Lower lobe of right lung (tissue), 2 donors: ENCODE measurements around the gene RERG. TPM values are rescaled to one million over a fixed set of nuclear protein-coding genes. Genes with fewer than 3 reads are reported as not detected.

ENCODE experiments used
- ATAC-seq, 2 donors: fragments of 200-7000 bp; cut with Tn5 transposase; one replicate each; pipeline ENCODE4 v1.9.1; 2020 to 2022; ENCODE audit warnings: mild to moderate bottlenecking in 2 of 2, moderate library complexity in 2 of 2
- DNase-seq: peaks from one replicate; pipeline ENCODE4 v3.0.0-alpha.2; 2020
- H3K27ac ChIP-seq: fragments of 200-600 bp; one replicate; pipeline ENCODE4 v1.8.0; 2022
- H3K27me3 ChIP-seq: fragments of 200-600 bp; one replicate; pipeline ENCODE4 v1.8.0; 2022; ENCODE audit warnings: low read depth
- H3K36me3 ChIP-seq: fragments of 200-600 bp; one replicate; pipeline ENCODE4 v1.8.0; 2022; ENCODE audit warnings: mild to moderate bottlenecking
- H3K4me1 ChIP-seq: fragments of 200-600 bp; one replicate; pipeline ENCODE4 v1.8.0; 2022
- H3K4me3 ChIP-seq: fragments of 200-600 bp; one replicate; pipeline ENCODE4 v1.8.0; 2022; ENCODE audit warnings: mild to moderate bottlenecking
- H3K9me3 ChIP-seq: fragments of 200-600 bp; one replicate; pipeline ENCODE4 v1.8.0; 2022
- intact Hi-C: fragments of 100-400 bp; cut with DNase I; formaldehyde crosslinking; loops from one replicate; pipeline ENCODE4 v1.11.0; 2022
- total RNA-seq: library from RNA; stranded (reverse); fragmentation: NEBNext Ultra II Directional; extraction: Animal tissue kit (Norgen Biotek cat#: 25700); gene quantifications from one replicate; pipeline ENCODE4 v1.2.1, GENCODE V29; 2021
- TF ChIP-seq, protein P1 (sequence below): fragments of 200-600 bp; IDR thresholded peaks from one replicate; pipeline ENCODE4 v1.8.0; 2022; ENCODE audit warnings: antibody characterized with exemption, mild to moderate bottlenecking
- donor health status: DM: no; HTN: yes; CAD: no; lungs with severe emphysema.

Gene RERG
- total RNA-seq, 1 donor from 2014 or later: 9.0 TPM

DNA sequence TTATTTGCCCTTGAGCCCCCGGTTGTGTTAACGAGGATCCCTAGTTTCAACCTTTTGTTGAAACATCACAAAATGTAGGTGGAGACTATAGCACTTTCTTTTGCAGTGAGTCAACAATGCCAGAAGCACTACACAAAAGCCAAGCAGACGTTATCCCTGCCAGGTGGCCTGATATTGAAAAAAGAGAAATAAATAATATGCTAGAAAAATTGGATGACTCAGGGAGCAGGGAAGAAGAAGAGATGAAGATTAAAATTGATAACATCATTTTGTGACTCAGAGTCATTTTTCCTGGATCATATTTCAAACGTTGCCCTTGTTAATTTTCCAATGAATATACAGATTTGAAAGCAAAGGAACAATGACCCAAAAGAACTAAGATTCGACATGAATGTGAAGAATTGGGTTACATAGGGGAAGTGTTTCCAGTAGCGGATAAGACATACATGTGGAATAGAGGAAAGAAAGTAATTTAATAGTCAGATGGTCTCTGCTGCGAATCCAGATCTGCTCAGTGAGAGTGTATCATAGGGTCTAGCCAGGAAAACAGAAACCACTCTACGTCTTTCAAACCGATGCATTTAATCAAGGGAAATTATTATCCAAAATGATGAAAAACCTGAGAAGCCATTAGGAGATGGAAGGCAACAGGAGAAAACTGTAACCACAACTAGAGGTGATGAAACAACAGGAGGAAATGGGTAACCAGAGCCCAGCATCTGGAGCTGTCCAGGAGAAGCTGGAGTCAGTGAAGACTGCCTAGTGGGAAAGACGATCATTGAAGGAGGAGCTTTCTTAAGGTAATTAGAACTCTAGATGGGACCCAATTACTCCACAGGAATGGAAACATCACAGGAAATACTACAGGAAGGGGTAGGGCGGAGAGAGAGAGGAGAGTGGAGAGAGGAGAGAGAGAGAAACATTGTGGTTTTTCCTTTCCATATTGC is 57.9 kb downstream of the RERG start:
- H3K4me1 ChIP-seq: peaks cover 11% of the 10 kb centered on the region
- H3K36me3 ChIP-seq: no peaks in the 10 kb centered on the region
- H3K27ac ChIP-seq: peak overlapping the region; percentile 76
- no peaks in the 10 kb centered on the region for H3K9me3 ChIP-seq
- no peak overlapping the region for H3K4me3 ChIP-seq
- no peaks in the 10 kb centered on the region for H3K27me3 ChIP-seq
- TF ChIP-seq, protein P1, sequence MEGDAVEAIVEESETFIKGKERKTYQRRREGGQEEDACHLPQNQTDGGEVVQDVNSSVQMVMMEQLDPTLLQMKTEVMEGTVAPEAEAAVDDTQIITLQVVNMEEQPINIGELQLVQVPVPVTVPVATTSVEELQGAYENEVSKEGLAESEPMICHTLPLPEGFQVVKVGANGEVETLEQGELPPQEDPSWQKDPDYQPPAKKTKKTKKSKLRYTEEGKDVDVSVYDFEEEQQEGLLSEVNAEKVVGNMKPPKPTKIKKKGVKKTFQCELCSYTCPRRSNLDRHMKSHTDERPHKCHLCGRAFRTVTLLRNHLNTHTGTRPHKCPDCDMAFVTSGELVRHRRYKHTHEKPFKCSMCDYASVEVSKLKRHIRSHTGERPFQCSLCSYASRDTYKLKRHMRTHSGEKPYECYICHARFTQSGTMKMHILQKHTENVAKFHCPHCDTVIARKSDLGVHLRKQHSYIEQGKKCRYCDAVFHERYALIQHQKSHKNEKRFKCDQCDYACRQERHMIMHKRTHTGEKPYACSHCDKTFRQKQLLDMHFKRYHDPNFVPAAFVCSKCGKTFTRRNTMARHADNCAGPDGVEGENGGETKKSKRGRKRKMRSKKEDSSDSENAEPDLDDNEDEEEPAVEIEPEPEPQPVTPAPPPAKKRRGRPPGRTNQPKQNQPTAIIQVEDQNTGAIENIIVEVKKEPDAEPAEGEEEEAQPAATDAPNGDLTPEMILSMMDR: no peak
- intact Hi-C loops: no loop called here
- DNase-seq: no peak
- ATAC-seq: no peak

DNA sequence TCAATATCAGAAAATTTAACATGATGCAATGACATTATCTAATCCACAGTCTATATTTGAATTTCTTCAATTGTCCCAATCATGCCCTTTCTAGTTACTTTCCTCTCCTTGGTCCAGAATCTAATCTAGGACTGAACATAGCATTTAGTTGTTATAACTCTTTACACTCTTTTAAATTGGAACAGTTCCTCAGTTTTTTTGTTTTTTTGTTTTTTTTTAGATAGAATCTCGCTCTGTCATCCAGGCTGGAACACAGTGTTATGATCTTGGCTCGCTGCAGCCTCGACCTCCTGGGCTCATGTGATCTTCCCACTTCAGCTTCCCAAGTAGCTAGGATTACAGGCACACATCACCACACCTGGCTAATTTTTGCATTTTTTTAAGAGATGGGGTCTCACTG is 63.1 kb downstream of the RERG start:
- Histone ChIP-seq H3K4me3 (no peak overlapping the region), H3K9me3 (no peaks in the 10 kb centered on the region), H3K4me1 (peaks cover 14% of the 10 kb centered on the region), H3K27ac (no peak overlapping the region), H3K36me3 (no peaks in the 10 kb centered on the region), H3K27me3 (no peaks in the 10 kb centered on the region)
- intact Hi-C loops: no loop called here
- ATAC-seq: no peak
- DNase-seq: no peak
- TF ChIP-seq, protein P1: no peak

DNA sequence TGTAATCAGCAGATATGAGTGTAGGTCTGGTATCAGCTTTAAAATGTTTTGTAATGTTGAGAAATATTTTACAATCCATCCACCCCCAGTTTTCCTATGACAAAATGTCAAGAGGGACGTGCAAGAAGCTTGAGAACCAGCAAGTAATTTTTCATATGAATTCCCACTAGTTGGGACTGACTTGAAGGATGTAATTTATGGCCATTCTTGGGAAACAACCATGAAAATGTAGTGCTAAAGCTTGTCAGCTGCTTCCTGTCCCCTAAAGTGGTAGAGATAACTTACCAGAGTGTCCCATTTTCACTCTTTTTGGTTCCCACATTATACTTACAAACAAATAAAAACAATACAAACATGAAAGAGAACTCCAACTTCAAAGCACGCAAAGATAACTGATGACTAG is 63.9 kb downstream of the RERG start:
- Histone ChIP-seq H3K9me3 (no peaks in the 10 kb centered on the region), H3K27me3 (no peaks in the 10 kb centered on the region), H3K36me3 (no peaks in the 10 kb centered on the region), H3K4me1 (peaks cover 22% of the 10 kb centered on the region), H3K4me3 (no peak overlapping the region), H3K27ac (peak overlapping the region; percentile 19)
- intact Hi-C loops: no loop called here
- ATAC-seq (no peak), DNase-seq (no peak)
- TF ChIP-seq, protein P1: no peak

DNA sequence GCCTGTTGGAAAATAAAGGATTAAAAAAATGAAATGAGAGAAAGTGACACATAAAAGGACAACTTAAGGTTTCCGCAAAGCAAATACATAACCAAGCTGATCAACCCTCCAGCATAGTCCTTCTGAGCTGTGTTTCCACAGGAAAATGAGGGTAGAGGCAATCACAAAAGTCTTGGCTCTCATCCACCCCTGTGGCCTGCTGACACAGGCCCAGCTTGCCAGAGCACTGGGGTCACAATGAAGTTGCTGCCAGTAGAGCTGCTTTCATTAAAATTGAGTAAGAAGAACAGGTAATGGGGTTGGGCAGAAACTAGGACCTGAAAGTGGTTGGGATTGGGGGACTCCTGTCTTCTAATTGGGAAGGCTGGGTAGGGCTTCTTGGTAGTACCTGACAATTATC is 65.9 kb downstream of the RERG start:
- no peaks in the 10 kb centered on the region for H3K36me3 ChIP-seq
- H3K27ac ChIP-seq: no peak overlapping the region
- no peaks in the 10 kb centered on the region for H3K9me3 ChIP-seq
- no peak overlapping the region for H3K4me3 ChIP-seq
- H3K27me3 ChIP-seq: no peaks in the 10 kb centered on the region
- DNase-seq: no peak
- peaks cover 39% of the 10 kb centered on the region for H3K4me1 ChIP-seq
- TF ChIP-seq, protein P1: no peak
- intact Hi-C loops: no loop called here
- ATAC-seq: no peak

DNA sequence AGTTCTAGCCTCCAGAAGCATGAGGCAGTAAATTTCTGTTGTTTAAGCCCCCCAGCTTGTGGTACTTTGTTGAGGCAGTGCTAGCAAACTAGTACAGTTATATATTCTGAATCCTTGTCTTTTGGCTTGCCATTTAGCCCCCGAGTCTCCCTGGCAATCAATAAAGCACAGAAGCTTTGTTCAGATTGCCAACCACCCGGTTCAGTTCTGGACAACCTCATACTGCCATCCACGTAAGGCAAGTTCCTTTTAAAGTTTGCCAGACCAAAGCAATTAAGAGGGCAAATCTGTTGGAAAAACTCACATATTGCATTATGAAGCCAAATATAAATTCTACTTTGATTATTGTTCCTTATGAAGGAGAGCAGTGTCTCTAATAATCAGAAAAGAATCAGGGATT is 67.1 kb downstream of the RERG start:
- H3K4me1 ChIP-seq: peaks cover 39% of the 10 kb centered on the region
- H3K9me3 ChIP-seq: no peaks in the 10 kb centered on the region
- peak overlapping the region; percentile 27 for H3K27ac ChIP-seq
- no peak for DNase-seq
- no peak overlapping the region for H3K4me3 ChIP-seq
- intact Hi-C loops: no loop called here
- ATAC-seq: no peak
- TF ChIP-seq, protein P1: no peak
- no peaks in the 10 kb centered on the region for H3K36me3 ChIP-seq
- H3K27me3 ChIP-seq: no peaks in the 10 kb centered on the region
